KOPT-K1 (cell line): ENCODE measurements around the gene SUPT4H1.

Experiments used
- H3K27ac ChIP-seq: fragments of 200-600 bp; sonication (generic); 2 replicates; pipeline ENCODE4 v1.5.1; 2016; ENCODE audit warnings: antibody characterized with exemption, mild to moderate bottlenecking, low read depth, low read length; ENCODE audit not compliant: poor library complexity, severe bottlenecking
- H3K36me3 ChIP-seq: fragments of 200-600 bp; sonication (generic); 2 replicates; pipeline ENCODE4 v1.5.1; 2017; ENCODE audit warnings: antibody characterized with exemption, mild to moderate bottlenecking, low read length, moderate library complexity; ENCODE audit not compliant: insufficient read depth
- H3K9me3 ChIP-seq: fragments of 200-600 bp; sonication (generic); 2 replicates; pipeline ENCODE4 v1.5.1; 2017; ENCODE audit warnings: antibody characterized with exemption, low read length, mild to moderate bottlenecking; ENCODE audit not compliant: insufficient read depth, poor library complexity, severe bottlenecking

Gene SUPT4H1

DNA sequence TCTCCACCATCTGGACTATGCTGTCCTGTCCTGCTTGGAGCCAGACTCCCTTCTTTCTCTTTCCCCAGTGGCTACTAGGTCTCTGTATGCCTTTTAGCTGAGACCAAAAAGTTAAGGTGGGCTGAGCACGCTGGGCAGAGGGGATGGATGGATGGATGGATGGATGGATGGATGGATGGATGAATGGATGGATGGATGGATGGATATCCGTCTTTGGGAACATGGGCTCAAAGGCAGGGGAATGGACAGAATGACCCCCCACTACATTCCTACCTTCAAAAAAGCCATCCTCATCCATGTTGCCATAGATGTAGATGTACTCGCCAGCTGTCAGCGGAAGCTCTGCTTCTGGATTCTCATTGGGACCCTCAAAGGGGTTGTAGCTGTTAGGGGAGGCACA, 36.3 kb downstream of the SUPT4H1 start:
- Histone ChIP-seq H3K27ac (no peak overlapping the region), H3K9me3 (no peaks in the 10 kb centered on the region)

DNA sequence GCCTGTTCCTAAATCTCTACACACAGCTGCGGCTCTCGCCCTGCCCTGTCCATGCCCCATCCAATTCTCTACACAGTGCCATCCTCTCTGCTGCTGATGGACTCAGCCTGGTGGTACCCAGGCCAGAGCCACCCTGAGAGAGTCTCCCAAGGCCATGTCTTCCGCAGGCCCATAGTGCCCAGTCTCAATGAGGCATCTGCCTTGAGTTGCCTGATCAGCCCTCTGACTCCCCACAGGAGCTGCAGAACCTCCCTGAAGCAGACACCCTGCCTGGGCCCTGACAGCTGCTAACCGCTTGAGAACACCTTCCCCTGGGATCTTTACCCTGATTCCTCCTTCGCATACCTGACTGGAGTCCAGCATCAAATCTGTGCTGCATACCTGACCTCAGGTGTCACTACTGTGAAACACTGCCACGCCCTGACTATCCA, 36.7 kb downstream of the SUPT4H1 start:
- Histone ChIP-seq H3K36me3 (peaks cover 77% of the 10 kb centered on the region), H3K27ac (no peak overlapping the region), H3K9me3 (no peaks in the 10 kb centered on the region)

More for the DNA sequence above, 36.3 kb downstream of the SUPT4H1 start:
- H3K36me3 ChIP-seq: peaks cover 77% of the 10 kb centered on the region

DNA sequence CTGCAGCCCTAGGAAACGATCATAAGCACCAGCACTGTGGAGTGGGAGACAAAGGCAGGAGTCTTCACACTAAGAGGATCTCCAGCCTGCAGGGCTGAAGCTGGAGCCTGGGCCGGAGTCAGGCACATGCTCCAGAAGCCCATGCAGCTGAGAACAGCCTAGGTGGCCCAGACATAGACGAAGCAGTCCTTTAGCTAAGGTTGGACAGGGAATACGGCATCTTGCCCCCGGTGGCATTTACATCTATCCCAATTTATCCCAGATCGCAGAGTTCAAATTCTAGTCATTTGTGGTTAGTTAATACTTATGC, 37.3 kb downstream of the SUPT4H1 start:
- Histone ChIP-seq H3K36me3 (peaks cover 77% of the 10 kb centered on the region), H3K27ac (no peak overlapping the region), H3K9me3 (no peaks in the 10 kb centered on the region)

DNA sequence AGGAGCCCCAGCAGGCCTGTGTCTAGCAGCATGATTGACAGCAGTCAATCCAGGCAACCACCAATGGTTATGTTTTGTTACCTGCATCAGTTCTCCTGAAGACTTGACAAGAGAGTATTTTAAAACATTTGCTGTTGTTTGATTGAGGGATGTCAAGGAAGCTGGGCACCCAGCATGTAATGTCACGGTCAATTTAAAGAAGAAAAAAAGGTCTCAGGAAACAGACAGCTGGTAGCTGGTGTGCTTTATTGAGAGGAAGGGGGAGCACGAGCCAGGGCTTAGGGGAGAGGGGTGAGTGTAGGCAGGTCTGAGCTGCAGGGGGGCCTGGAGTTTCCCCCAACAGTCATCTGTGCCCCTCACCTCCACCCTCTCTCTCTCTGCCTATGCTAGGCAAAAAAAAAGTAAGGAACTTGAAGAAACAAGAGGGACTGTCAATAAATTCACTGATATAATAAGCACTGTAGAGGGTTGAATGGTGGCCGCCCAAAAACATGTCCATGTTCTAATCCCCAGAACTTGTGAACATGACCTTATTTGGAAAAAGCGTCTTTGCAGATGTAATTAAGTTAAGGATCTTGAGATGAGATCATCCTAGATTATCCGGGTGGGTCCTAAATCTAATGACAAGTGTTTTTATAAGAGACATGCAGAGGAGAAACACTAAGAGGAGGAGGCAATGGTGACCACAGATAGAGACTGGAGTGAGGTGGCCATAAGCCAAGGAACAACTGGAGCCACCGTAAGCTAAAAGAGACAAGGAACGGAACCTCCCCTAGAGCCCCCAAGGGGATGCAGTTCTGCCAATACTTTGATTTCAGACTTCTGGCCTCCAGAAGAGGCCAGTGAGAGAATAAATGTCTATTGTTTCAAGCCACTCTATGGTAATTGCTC, 37.9 kb downstream of the SUPT4H1 start:
- peaks cover 77% of the 10 kb centered on the region for H3K36me3 ChIP-seq
- no peak overlapping the region for H3K27ac ChIP-seq
- H3K9me3 ChIP-seq: no peaks in the 10 kb centered on the region

DNA sequence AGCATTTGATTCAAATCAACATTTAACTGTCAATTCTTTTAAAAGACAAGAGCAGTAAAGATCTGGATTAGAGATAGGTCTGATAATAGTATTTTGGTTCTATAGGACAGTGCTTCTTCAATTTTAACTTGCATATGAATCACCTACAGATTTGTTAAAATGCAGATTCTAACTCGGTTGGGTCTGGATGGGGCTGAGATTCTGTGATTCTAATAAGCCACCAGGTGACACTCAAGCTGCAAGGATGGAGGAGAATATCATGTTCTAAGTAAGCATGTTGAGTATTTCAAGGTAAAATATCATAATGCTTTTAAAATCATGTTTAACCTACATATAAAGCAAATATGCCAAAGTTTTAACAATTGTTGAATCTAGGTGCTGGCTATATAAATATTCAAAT, 39.2 kb downstream of the SUPT4H1 start:
- peaks cover 77% of the 10 kb centered on the region for H3K36me3 ChIP-seq
- H3K27ac ChIP-seq: no peak overlapping the region
- no peaks in the 10 kb centered on the region for H3K9me3 ChIP-seq

DNA sequence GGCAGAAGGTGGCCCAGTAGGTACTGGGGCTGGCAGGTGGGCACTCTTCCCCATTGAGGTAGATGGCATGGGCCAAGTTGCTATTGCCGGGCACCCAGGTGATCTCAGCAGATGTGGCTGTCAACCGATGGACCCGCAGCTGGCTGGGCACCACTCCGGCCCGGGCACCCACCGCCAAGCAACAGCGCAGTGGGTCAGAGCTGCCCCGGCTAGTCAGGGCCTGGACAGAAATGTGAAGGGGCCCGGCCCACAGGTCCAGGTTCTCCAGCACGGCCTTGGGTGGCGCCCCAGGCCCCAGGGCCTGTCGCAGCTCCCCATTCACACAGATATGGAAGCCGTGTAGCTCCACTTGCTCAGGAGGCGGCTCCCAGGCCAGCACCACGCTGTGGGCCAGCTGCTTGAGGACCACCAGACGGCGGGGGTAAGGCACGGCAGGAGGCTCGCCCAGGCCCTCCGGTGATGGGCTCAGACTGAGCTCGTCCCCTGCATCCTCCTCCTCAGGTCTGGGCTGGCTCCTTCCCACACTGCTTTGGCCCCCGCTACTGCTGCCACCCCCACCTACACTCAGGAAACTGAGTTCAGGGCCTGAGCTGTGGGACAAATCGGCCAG, 39.9 kb downstream of the SUPT4H1 start:
- H3K27ac ChIP-seq: no peak overlapping the region
- no peaks in the 10 kb centered on the region for H3K9me3 ChIP-seq

GRCh38 chr17:58311429-58311894, 40.5 kb downstream of the SUPT4H1 start:
- Histone ChIP-seq H3K27ac (no peak overlapping the region), H3K36me3 (peaks cover 83% of the 10 kb centered on the region), H3K9me3 (no peaks in the 10 kb centered on the region)

More for the DNA sequence above, 39.9 kb downstream of the SUPT4H1 start:
- H3K36me3 ChIP-seq: peaks cover 83% of the 10 kb centered on the region

- no peak overlapping the region for H3K27ac ChIP-seq
These were observed 41.2 kb downstream of the SUPT4H1 start for GRCh38 chr17:58310511-58311428.

DNA sequence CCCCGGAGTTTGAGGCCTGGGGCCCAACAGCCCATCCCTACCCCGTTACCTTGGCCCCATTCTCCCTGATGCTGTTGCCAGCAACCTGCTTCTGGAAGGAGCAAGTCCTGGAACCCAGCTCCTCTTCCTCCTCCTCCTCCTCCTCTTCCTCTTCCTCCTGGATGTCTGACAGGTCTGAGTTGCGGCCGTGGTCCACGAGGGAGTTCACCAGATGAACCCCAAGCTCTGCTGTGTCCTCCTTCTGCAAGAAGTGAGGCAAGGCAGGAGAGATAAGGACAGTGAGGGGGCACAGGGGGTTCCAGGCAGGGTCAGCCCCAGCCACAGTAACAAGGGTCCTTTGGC, 42.1 kb downstream of the SUPT4H1 start:
- Histone ChIP-seq H3K36me3 (peaks cover 70% of the 10 kb centered on the region), H3K27ac (no peak overlapping the region), H3K9me3 (no peaks in the 10 kb centered on the region)

More at GRCh38 chr17:58310511-58311428, 41.2 kb downstream of the SUPT4H1 start:
- no peaks in the 10 kb centered on the region for H3K9me3 ChIP-seq
- H3K36me3 ChIP-seq: peaks cover 79% of the 10 kb centered on the region

DNA sequence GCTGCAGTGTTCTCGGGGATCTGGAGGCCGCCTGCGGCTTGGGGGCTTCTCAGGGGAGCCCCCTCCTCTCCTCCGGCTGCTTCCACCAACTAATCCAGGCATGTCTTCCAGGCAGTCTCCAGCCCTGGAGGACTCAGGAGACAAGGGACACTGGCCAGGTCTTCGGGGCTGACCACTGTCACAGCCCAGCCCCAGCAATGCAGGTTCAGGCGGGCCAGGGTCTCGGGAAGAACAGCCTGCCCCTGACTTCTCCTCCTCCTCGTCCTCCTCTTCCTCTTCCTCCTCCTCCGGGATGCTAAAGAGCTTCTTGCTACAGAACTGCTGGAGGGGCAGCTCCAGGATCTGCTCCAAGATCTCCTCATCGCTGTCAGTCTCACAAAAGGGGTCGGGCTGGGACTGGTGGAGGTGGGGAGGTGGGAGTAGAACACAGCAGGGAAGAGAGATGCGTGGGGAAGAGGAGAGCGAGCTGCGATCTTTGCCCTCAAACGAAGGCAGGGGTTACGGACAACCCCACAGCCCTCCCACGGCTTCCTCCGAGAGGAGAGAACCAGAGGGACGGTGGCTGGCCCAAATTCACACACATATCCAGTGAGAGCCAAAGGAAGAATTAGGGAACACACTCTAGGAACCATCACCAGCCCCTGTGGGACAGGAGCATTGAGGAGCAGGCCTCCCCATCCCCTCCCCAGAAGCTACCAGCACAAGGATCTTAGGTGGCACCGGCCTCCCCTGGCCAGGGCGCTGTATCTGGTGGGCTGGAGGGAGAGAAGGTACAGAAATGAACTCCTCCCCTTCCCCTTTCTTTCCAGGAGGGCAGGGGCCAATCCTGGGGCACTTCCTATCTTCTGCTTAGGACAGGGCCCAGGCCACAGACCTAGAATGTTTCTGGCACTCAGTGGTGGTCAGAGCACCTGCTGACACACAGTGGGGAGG, 42.8 kb downstream of the SUPT4H1 start:
- H3K27ac ChIP-seq: no peak overlapping the region

DNA sequence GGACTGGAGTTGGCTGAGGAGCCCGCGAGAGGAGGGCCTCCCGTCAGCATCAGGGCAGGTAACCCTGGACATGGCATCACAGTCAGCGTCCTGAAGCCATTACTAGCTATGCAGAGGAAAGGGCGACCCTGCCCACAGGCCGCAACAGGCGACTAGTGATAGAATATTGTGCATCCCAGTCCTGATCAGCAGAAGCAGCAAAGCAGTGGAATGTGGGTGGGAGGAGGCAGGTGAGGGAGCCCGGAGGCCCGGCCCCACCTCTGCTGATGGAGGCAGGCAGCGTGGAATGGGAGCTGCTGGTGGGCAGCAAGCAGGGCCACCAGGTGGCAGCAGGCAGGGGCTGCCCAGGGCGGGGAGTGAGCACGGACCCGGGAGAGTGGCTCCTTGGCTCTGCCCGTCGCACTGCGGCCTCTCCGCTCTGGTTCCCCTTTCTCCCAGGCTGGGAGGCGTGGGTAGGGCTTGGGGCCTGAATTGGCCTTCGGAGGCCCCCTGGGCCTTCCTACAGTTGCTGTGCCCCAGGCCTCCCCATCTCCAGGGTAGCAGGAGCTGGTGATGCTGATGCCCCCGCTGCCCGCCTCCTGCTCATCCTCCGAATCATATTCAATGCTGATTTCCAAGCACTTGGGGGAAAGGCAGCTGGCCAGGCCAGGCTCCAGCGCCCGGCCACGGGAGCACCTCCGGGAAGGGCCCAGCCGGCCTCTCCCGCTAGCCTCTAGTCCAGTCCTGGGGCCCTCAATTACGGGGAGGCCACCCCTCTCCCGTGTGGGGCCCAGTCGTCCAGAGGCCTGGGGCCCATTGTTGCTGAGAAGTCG, 43.6 kb downstream of the SUPT4H1 start:
- Histone ChIP-seq H3K36me3 (peaks cover 62% of the 10 kb centered on the region), H3K9me3 (no peaks in the 10 kb centered on the region), H3K27ac (no peak overlapping the region)

More for the DNA sequence above, 42.8 kb downstream of the SUPT4H1 start:
- Histone ChIP-seq H3K9me3 (no peaks in the 10 kb centered on the region), H3K36me3 (peaks cover 65% of the 10 kb centered on the region)

GRCh38 chr17:58307468-58308172, 44.4 kb downstream of the SUPT4H1 start:
- Histone ChIP-seq H3K36me3 (peaks cover 61% of the 10 kb centered on the region), H3K27ac (no peak overlapping the region), H3K9me3 (no peaks in the 10 kb centered on the region)
